ENCODE results near the gene CCDC9B.

The CCDC9B gene

GRCh38 chr15:40344217-40344616 is 3.5 kb upstream of the CCDC9B start:
- DNase-seq = no peak

DNA sequence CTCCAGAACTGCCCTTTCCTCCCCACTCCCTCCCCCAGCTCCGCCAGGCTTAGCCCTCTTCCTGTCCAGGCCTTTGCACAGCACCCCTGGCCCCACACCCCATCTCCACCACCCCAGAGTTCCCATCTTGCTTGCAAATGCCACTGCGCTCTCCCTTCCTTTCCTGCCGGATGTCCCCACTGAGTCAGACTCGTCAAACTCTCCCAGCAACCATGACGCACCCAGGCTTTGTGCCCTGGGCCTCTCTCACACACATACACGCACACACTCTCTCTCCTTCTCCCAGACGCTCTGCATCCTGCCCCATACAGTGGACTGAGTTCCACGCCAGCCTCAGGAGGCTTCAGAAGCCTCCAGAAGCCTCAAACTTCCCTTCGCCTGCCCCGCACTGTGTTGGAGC is 2.8 kb upstream of the CCDC9B start:
- no peak for DNase-seq

- DNase-seq = no peak
These were observed 1.9 kb upstream of the CCDC9B start for GRCh38 chr15:40342416-40343320.

DNA sequence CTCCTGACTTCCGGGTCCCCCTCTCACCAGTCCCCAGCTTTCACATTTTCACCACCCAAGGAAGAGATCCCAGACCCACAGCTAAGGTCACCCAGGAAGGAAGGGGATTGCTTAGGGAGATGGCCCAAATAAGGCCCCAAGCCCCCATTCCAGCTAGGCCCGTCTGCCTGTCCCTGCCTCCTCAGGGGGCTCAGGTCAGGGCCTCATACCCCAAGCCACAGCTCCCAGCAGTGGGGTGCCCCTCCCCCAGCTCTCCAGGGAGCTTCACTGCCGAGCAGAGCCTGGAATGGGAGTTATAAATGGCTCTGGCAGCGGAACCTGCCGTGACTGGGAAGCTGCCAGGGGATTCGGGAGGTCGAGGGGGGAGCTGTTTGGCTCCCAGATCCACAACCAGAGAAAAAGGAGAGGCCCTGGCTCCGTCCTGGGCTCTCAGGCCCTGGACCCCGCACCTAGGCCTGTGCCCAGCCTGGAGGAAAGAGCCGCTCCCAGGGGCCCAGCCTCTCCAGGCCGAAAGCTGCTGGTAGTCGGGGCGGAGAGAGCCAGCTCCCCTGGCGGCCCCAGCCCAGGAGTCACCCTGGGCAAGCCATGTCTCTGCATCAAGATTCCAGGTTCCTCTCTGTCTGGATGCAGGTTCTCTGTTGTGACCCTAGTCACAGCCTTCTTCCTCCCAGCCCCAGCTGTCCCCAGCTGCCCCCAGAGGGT is 550 bp downstream of the CCDC9B start:
- no peak for DNase-seq

GRCh38 chr15:40339621-40339945 is 1.2 kb downstream of the CCDC9B start:
- no peak for DNase-seq

GRCh38 chr15:40338921-40339620 is 1.7 kb downstream of the CCDC9B start:
- no peak for DNase-seq

DNA sequence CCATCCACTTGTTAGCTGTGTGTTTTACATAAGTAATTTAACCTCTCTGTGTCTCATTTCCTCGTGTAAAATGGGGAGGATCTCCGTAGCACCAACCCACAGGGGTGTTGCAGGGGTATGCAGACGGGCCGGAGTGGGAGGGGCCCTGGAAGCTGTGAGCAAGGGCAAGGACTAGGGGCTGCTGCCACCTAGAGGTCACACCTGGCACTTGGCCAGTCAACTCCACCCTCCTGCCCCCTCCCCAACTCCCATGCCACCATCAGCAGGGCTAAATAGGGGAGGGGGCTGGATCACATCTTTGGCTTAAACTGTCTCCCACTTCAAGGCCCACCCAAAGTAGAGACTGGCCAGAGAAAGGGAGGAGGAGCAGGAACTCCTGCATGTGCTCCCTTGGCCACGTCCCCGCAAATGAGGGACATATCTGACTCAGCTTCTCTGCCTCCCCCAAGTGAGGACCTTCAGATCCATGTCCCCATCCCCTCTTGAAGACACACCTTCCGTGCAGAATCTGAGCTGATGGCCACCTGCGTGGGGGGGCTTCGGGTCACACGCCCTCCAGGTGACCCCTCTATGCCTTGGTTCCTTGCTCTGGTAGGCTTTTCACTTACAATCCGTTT is 2.6 kb downstream of the CCDC9B start:
- DNase-seq = peak; percentile 77

- DNase-seq = no peak
These were observed 3.1 kb downstream of the CCDC9B start for GRCh38 chr15:40337597-40337996.

- DNase-seq = no peak
These were observed 4.0 kb downstream of the CCDC9B start for GRCh38 chr15:40336744-40337122.

GRCh38 chr15:40335938-40336743 is 4.6 kb downstream of the CCDC9B start:
- DNase-seq = no peak

DNA sequence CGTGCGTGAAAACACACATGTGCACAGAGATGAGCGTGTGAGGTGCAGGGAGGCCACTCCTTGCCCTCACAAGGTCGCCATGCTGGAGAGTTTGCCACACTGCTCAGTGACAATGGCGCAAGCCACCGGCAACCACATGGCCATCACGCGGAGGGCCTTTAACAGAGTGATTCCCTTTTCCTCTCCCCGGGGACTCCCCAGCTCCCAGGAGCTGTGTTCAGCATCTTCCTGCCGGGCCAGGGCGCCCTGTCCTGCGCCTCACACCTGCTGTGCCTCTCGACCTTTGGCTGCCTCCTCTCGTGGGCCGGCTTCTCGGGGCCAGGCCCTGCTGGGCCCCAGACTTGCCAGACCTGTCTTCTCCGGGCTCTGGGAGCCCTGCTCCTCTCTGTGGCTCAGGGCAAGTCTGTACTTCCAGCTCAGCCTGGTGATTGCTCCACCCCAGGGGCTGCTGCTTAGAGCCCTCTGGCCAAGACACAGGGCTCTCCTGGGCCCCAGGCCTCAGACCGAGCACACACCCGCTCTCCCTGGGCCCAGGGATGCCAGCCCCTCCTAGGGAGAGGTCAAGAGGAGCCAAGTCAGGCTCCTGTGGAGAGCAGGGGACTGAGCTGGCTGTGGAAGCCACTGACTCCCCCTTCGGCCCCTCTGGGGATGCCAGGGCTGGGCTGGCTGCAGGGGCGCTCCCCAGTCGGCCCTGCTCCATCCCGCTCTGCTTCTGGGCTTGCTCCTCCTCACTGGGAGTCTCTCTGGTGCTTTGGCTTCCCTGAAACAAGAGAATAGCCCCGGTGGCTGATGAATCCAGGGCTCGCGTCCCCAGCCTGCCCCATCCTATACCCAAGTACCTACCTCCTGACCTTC is 5.6 kb downstream of the CCDC9B start:
- DNase-seq = no peak

DNA sequence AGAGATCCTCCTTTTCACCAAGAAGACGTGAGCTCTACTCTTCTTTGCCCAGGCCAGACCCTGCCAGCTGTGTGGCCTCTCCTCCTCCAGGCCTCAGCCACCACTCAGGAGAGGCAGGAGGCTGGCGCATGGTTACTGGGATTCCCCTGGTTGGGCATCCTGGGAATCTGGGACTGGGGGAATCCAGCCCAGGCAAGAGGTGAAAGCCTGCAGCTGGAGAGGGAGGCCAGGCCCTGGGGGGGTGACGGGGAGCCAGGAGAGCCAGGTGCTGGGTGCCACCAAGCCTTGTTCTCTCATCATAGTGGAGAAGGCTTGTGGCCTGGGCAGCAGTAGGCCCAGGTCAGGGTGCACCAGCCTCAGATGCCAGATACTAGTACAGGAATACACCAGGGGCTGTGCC is 6.2 kb downstream of the CCDC9B start:
- no peak for DNase-seq

GRCh38 chr15:40333922-40334492 is 6.7 kb downstream of the CCDC9B start:
- no peak for DNase-seq

DNA sequence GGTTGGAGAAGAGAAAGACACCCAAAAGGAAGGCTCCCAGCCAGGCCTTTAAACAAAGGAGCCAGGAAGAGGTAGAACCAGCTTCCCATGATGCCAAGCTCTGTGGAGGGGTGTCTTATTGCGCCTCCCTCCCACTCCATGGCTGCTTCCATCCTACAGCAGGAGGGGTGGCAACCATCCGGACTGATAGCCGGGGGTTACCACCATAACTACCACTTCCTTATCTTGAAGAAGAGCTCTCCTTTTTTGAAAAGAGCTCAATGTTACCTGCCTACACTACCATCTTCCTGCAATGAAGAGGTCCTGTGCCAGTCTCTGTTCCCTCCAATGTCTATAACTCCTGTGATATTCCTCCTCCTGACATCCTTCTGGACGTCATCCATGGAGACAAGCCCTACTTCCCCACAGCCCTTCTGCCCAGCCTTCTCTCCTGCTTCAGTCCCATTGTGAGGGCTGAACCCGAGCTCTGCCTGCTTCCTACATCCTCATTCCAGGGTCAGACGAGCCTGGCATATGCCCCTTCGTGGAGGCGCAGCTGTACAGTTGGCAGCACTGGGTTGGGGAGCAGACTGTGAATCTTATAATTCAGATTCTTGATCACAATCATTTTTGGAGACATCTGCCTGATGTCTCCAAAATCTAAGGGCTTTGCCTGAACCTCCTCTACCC is 8.5 kb downstream of the CCDC9B start:
- DNase-seq = no peak

GRCh38 chr15:40331637-40332036 is 9.1 kb downstream of the CCDC9B start:
- no peak for DNase-seq

DNA sequence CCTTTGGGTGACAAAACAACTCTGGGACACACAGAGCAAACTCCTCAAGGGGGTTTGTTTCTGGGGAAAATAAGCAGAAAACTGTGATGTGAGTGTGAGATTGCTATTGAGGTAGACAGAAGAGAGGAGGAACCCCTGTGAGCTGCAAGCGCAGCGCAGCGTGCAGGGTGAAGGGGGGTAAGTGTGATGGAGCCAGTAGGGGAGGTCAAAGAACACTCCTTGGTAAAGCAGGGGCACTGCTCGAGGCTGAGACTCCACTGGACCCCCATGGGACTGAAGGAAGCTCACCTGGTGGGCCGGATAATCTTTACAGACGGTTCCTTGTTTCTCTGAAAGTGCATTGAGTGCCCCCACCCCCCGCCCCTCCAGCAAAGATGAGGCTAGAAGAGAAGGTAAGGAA is 9.7 kb downstream of the CCDC9B start:
- no peak for DNase-seq

- DNase-seq = no peak
These were observed 10.3 kb downstream of the CCDC9B start for GRCh38 chr15:40330368-40330836.

DNA sequence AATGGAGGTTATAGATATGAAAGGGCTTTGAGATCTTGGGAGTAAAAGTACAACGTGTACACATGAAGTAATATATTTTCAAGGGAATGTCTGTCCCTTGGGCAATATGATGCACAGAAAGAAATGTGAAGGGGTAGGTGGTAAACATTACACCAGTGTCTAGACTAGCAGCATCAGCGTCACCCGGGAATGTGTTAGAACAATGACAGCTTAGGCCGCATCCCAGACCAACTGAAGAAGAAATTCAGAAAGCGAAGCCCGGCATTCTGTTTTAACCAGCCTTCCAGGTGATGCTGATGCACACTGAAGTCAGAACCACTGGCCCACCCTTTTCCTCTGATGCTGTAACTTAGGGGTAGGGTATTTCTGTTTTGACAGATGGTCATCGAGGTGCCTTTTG is 10.9 kb downstream of the CCDC9B start:
- no peak for DNase-seq

- no peak for DNase-seq
These were observed 12.0 kb downstream of the CCDC9B start for GRCh38 chr15:40328751-40329150.

- DNase-seq = no peak
These were observed 12.6 kb downstream of the CCDC9B start for GRCh38 chr15:40328176-40328575.
